Left lung (tissue), 10 donors: ENCODE data around the gene NT5E. TPM values are rescaled to one million over a fixed set of nuclear protein-coding genes. Genes with fewer than 3 reads are reported as not detected.
"Not testable (repeated sequence)": the region's sequence is repeated elsewhere in the genome, so short reads cannot be mapped to it uniquely, and the experiment has no call there.

Source experiments
- ATAC-seq: fragments of 200-7000 bp; cut with Tn5 transposase; one replicate; pipeline ENCODE4 v1.9.1; 2020; ENCODE audit warnings: moderate library complexity
- DNase-seq, 4 donors: peaks; one replicate each; pipeline ENCODE4 v3.0.0-alpha.2; 2013 to 2020
- H3K27ac ChIP-seq, 2 donors: fragments of 200-600 bp; sonication (generic) in 1 of 2; one replicate each; pipeline versions ENCODE4 v1.5.0 to v1.8.0; 2020 to 2021
- H3K27me3 ChIP-seq, 2 donors: fragments of 200-600 bp; sonication (generic) in 1 of 2; one replicate each; pipeline versions ENCODE4 v1.5.0 to v1.8.0; 2020 to 2021
- H3K36me3 ChIP-seq, 2 donors: fragments of 200-600 bp; sonication (generic) in 1 of 2; one replicate each; pipeline versions ENCODE4 v1.5.0 to v1.8.0; 2020 to 2021
- H3K4me1 ChIP-seq, 2 donors: fragments of 200-600 bp; one replicate each; pipeline ENCODE4 v1.8.0; 2021
- H3K4me3 ChIP-seq, 2 donors: fragments of 200-600 bp; sonication (generic) in 1 of 2; one replicate each; pipeline versions ENCODE4 v1.5.0 to v1.8.0; 2020 to 2021; ENCODE audit warnings: mild to moderate bottlenecking in 1 of 2
- H3K9me3 ChIP-seq, 2 donors: fragments of 200-600 bp; sonication (generic) in 1 of 2; one replicate each; pipeline versions ENCODE4 v1.5.0 to v1.8.0; 2020 to 2021
- intact Hi-C, 2 donors: fragments of 100-400 bp; cut with DNase I; formaldehyde crosslinking; loops; one replicate each; pipeline versions ENCODE4 v1.11.2 to v1.14.2; 2022
- polyA plus RNA-seq, 6 donors: library from polyadenylated mRNA; unstranded; fragments of 120-200 nt; gene quantifications; one replicate each; pipeline ENCODE4 v1.2.1, GENCODE V29; 2013; ENCODE audit not compliant: insufficient read length in 6 of 6
- total RNA-seq, 2 donors: library from RNA; stranded (reverse); fragmentation: NEBNext Ultra II Directional; extraction: Animal tissue kit (Norgen Biotek cat#: 25700); gene quantifications; one replicate each; pipeline ENCODE4 v1.2.1, GENCODE V29; 2021
- TF ChIP-seq, protein P1 (sequence below), 2 donors: fragments of 200-600 bp; sonication (generic) in 1 of 2; IDR thresholded peaks; one replicate each; pipeline versions ENCODE4 v1.5.0 to v1.8.0; 2021; ENCODE audit warnings: antibody characterized with exemption in 2 of 2
- donor health status: DM: no; HTN: yes; CAD: no.
- donor health status: DM: no; HTN: no; CAD: no.

Gene NT5E
- total and polyA plus RNA-seq, 8 donors = 9.1 to 16.8 (median 14.5) TPM

DNA sequence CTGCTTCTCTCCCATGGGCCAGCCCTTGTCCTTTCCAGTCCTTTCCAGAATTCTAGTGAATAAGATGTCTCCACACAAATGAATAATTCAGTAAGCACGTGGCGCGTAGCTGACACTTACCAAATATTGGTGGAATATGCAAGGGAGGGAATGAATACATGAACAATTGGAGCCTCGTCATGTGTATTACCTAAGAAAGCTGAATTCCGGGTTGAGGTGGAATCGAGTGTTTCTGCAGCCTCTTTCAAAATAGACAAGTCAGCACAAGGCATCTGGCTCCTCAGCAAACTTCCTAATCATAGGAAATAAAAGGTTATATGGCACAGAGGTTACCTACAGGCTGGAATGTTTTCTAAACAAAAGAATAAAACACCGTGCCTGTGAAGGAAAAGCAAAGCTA is 47.0 kb upstream of the NT5E start:
- TF ChIP-seq, protein P1, sequence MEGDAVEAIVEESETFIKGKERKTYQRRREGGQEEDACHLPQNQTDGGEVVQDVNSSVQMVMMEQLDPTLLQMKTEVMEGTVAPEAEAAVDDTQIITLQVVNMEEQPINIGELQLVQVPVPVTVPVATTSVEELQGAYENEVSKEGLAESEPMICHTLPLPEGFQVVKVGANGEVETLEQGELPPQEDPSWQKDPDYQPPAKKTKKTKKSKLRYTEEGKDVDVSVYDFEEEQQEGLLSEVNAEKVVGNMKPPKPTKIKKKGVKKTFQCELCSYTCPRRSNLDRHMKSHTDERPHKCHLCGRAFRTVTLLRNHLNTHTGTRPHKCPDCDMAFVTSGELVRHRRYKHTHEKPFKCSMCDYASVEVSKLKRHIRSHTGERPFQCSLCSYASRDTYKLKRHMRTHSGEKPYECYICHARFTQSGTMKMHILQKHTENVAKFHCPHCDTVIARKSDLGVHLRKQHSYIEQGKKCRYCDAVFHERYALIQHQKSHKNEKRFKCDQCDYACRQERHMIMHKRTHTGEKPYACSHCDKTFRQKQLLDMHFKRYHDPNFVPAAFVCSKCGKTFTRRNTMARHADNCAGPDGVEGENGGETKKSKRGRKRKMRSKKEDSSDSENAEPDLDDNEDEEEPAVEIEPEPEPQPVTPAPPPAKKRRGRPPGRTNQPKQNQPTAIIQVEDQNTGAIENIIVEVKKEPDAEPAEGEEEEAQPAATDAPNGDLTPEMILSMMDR (IDR thresholded peaks at IDR 0.05) = no peak
- Histone ChIP-seq H3K36me3 (no peaks in the 10 kb centered on the region), H3K27me3 (no peaks in the 10 kb centered on the region), H3K9me3 (no peaks in the 10 kb centered on the region), H3K27ac (peak overlapping the region; percentile 28 to 55), H3K4me1 (peaks cover 12 to 22% of the 10 kb centered on the region in 2 donors), H3K4me3 (no peak overlapping the region)
- ATAC-seq (no peak), DNase-seq (no peak)
- intact Hi-C loops = no loop called here

DNA sequence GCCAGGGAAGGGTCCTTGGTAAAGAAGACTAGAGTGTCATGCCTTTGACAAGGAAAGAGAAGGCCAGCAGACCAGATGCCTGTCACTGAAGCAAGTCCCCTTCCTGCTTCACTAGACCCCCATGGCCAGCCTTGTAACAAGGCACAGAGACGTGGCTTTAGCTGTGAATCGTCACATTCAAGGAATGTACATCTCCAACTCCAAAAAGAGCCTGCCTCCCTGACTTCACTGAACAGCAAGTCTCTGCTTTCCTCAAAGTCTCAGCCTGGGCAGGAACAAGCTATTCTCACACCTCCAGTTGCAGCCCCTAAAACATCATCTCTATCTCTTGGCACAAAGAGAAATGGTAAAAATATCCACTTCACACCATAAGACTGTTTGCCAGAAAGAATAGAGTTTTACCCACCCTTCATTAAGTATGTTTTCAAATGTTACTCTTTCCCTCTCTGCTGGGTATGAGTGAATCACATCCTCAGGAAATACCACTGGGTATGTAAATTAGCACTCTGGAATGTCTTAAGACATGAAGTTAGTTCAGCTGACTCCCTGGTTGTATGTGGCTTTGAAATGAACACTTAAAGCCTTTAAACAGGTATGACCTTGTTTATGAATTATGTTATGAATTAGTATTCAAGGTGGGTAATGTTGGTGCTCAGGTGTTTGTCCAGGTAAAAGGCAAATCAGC is 46.4 kb upstream of the NT5E start:
- DNase-seq (no peak), ATAC-seq (peak; percentile 86)
- Histone ChIP-seq H3K27ac (peak overlapping the region; percentile 28 to 63), H3K27me3 (no peaks in the 10 kb centered on the region), H3K36me3 (no peaks in the 10 kb centered on the region), H3K9me3 (no peaks in the 10 kb centered on the region), H3K4me3 (no peak overlapping the region), H3K4me1 (peaks cover 12 to 22% of the 10 kb centered on the region in 2 donors)
- TF ChIP-seq, protein P1 (IDR thresholded peaks at IDR 0.05) = no peak
- intact Hi-C loops = no loop called here

DNA sequence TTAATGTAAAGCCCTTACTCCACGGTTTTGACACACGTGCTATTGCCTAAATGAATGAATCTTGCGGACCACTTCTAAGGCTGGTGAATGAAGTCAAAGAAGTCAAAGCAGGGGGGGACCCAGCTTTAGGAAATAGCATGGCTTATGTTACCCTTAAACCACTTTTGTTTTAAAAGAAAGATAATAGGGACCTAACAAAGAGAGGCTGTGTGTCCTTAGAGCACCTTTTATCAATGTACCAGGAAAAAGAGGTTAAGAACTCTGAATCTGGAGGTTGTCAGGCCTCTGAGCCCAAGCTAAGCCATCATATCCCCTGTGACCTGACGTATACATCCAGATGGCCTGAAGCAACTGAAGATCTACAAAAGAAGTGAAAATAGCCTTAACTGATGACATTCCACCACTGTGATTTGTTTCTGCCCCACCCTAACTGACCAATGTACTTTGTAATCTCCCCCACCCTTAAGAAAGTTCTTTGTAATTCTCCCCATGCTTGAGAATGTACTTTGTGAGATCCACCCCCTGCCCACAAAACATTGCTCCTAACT is 45.8 kb upstream of the NT5E start:
- H3K9me3 ChIP-seq, intact Hi-C loops, H3K36me3 ChIP-seq, H3K4me3 ChIP-seq, H3K27me3 ChIP-seq, ATAC-seq, DNase-seq: not testable (repeated sequence)
- Histone ChIP-seq H3K4me1 (peaks cover 12 to 22% of the 10 kb centered on the region in 2 donors), H3K27ac (peak overlapping the region; percentile 28 to 63)

DNA sequence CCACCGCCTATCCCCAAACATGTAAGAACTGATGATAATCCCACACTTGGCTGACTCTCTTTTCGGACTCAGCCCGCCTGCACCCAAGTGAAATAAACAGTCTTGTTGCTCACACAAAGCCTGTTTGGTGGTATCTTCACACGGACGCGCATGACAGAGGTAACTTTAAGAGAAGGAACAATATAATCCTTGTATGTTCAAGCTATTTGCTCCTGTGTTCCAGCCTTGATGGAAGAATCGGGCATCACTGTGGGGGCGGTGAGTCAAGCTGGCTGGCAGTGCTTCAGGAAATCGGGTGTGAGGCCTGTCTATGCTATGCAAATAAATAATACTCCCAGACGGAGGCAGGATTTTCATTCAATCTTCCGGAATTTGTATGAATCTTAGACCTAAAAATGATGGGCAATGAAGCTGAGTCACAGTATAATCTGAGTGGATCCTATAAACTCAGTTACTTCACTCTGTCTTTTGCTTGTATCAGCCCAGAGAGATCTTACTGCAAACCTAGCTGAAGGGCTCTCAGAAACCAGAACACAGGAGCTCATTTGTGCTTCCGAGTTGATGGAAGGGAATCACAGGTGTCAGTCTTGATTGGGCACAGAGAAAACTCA is 45.2 kb upstream of the NT5E start:
- Histone ChIP-seq H3K4me1 (peaks cover 12 to 22% of the 10 kb centered on the region in 2 donors), H3K36me3 (no peaks in the 10 kb centered on the region), H3K4me3 (no peak overlapping the region), H3K27ac (peak overlapping the region in 1 of 2 donors; percentile 48), H3K9me3 (no peaks in the 10 kb centered on the region), H3K27me3 (no peaks in the 10 kb centered on the region)
- TF ChIP-seq, protein P1 (IDR thresholded peaks at IDR 0.05) = no peak
- DNase-seq = peak in 1 of 4 donors; percentile 34
- ATAC-seq = peak; percentile 53
- intact Hi-C loops = no loop called here

DNA sequence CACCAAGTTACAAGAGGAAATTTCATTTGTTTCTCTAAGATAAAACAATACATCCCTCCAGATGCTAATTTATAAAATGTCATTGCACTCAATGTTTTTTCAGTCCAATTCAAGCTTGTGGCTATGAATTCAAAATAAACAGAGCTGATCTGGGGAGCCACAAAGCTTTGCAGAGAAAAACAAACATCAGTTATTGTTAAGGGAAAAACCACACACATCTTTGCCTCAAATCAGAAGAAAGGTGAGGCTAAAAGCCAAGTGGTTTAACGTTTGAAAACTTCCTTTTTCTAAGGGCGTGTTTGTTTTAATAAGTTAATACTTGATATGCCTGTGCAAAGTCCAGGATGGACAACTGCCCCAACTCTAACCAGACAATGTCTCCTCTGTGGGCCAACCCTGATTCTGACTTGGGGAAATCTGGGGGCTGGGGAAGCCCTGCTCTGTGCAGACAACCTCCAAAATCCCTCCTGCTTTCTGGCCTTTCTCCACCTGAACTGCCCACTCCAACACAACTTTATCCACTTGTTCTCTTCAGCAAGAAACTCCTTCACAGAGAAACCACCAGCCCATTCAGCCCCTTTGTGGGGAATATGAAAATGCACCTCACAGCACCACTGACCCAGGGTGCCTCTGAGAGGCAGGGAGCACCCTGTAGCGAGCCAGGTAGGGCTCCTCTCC is 44.6 kb upstream of the NT5E start:
- peak overlapping the region in 1 of 2 donors; percentile 48 for H3K27ac ChIP-seq
- no peaks in the 10 kb centered on the region for H3K36me3 ChIP-seq
- no peak overlapping the region for H3K4me3 ChIP-seq
- TF ChIP-seq, protein P1 (IDR thresholded peaks at IDR 0.05) = no peak
- H3K4me1 ChIP-seq = peaks cover 12 to 22% of the 10 kb centered on the region in 2 donors
- DNase-seq = peak in 1 of 4 donors; percentile 21
- no peaks in the 10 kb centered on the region for H3K27me3 ChIP-seq
- no peaks in the 10 kb centered on the region for H3K9me3 ChIP-seq
- intact Hi-C loops = no loop called here
- ATAC-seq = peak; percentile 64
